HG03175 (cell line): Measurements from ENCODE around the gene TMEM214.

Experiments
- ATAC-seq: cut with Tn5 transposase; IDR thresholded peaks from one replicate; pipeline ENCODE4 v1.9.1; 2021; ENCODE audit warnings: mild to moderate bottlenecking, moderate library complexity; ENCODE audit not compliant: unreplicated experiment

The TMEM214 gene

GRCh38 chr2:27009083-27009482 is 23.7 kb upstream of the TMEM214 start:
- no peak for ATAC-seq

DNA sequence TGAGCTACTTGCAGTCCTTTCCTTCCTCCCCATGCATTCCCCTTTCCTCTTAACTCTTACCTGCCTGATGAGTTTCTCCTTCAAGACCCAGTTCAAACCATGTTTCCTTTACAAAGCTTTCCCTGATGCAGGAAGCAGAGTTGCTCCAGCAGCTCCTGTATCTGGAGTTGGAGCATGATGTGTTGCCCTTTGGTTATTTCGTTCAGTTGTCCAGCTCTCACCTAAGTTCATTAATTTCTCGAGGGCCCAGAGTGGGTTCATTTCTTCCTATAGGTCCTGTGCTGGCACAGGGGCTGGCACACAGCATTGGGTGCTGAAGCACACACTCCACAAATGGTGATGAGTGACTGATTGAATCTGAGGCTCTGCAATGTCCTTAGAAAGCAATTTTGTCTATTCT is 23.0 kb upstream of the TMEM214 start:
- ATAC-seq, result no peak

DNA sequence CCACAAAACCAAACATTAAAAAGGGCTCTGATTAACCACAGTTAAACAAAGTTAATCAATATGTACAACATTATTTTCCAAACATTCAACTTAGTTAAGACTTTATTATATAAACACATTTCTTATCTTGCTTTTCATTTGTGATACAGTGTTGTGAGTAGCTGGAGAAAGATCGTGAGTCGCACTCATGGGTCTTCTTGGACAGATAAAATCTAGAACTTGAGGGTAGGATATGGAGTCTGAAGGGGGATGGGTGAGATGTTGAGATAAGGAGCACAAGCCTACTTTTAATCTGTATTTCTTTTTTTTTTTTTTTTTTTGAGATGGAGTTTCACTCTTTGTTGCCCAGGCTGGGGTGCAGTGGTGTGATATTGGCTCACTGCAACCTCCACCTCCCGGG is 22.6 kb upstream of the TMEM214 start:
- ATAC-seq, result no peak

DNA sequence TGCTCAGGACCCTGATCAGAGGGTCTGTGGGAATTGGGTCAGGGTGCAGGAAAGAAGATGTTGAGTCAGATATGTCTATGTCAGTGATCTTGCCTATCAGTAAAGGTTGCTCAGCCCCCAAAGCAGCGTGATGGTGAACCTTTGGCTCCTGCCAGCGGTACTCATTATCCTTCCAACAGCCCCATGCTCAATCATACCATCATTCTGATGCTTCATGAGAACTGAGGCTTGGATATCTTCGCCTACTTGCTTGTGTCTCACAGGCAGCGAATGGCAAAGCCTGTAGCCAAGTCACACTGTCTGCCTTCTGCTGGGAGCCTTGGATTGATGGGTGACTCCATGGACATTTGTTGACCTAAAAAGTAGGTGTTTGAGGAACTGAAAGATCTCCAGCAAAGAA is 19.0 kb upstream of the TMEM214 start:
- no peak for ATAC-seq

DNA sequence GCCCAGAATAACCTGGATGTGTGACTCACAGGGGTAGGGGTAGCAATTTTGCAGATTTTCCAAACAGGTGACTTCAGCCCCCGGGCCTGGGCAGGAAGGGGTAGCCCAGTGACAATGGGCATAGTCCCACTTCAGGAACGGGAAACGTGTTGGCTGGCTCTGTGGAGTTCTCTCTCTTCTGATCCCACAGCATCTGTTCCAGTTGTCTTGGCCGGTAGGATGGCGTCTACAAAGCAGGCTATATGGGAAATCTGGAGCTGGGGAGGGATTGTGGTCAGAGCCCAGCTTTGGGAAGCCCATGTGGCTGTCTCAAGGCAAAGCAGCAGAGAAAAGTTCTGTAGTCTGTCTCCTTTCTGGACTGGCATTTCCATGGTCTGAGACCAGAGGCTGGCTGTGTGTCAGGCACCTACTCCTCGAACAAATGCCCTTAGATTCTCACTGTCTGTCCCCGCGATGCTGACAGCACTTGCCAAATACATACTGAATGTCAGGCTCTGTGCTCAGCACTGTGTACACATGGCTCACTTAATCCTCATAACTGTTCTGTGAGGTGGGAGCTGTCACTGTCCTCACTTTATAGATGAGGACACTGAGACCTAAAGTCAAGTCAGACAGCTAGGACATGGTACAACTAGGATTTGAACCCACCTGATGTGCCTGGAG is 17.9 kb upstream of the TMEM214 start:
- ATAC-seq, result no peak

- no peak for ATAC-seq
Measured at GRCh38 chr2:27016801-27017325, 15.9 kb upstream of the TMEM214 start.

DNA sequence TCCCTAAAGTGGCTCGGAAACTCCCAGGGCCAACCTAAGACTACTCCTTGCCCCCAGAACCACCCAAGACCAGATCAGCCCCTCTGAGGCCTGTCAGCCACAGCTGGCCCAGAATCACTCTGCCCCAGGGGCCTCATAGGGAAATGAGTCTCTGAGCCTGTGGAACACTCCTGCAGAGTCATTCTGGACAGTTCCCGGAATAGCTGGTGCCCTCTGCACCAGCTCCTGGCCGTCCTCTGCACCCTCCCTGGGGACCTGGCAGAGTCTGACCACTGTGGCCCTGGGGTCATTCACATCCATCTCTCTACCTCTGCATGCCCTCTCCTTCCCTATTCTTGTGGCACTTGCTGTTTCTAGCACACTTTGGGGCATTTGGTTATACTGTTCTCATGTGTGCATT is 14.6 kb upstream of the TMEM214 start:
- no peak for ATAC-seq

DNA sequence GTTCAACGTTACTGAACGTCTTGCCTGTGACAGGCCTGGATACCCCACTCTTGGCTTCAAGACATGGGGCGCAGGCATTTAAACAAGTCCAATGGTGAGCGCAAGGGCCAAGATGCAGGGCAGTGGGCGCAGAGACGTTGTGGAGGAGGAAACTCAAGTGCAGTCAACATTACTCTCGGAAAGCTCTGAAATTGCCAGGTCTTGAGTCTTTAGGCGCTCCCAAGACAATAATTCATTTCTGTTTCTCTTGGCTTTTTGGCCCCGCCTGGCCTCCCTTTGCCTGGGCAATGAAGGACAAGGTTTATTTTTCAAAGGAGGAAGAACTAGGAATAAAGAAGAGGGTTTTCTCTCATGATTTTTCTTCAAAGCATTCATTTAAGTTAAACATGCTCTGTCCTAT is 13.3 kb upstream of the TMEM214 start:
- no peak for ATAC-seq

GRCh38 chr2:27019931-27020855 is 12.6 kb upstream of the TMEM214 start:
- no peak for ATAC-seq

DNA sequence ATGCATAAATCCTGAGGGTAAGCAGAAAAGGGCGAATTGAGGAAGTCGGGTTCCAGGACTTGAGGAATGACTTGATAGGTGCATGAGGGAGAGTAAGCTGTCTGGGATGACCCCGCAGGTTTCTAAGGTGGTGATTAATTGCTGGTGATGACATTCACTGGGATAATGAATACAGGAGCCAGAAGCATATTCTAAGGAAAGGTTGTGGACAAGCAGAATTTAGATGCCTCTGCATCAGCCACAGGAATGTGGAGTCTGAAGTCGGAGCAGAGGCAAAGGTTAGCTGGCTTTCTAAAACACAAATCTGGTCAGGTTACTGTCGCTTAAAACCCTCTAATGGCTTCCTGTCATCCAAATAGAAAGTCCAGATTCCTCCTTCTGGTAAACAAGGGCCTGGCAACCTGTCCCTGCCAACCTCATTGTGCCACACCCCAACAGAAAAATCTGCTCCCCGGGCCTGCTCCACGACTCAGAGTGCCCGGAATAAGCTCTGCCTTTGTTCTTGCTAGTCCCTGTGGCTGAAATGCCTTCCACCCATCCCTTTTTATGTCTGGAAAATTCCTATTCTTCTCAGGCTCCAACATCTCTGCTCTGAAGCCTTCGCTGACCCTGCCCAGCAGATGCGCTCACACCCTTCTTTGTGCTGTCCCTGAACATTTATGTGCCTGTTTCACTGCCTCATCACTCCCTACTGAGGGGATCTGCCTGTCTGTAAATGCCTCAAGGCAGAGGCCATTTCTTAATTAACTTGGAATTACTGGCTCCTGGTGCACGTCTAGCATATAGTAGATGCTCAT is 11.3 kb upstream of the TMEM214 start:
- no peak for ATAC-seq

- ATAC-seq, result no peak
Measured at GRCh38 chr2:27023740-27024139, 9.0 kb upstream of the TMEM214 start.

- no peak for ATAC-seq
Measured at GRCh38 chr2:27024188-27024587, 8.6 kb upstream of the TMEM214 start.

DNA sequence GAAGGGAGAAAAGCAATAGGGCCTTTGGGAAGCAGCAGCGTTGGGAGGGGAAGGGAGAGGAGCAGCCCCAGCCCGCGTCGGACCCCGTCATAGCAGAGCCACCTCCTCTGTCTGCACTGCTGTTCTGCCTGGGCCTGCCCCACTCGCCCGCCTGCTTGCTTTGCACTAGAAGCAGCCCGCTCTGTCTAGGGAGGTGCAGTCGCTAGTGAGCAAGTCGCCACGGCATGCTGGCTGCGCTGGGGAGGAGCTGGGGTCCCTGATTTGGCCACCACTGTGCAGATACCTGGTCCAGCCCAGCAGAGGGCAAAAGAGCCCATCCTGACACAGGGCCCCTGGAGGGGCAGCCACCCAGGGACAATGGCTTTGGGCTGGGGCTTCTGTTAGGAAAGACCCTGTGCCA is 8.0 kb upstream of the TMEM214 start:
- no peak for ATAC-seq

GRCh38 chr2:27025281-27025800 is 7.4 kb upstream of the TMEM214 start:
- no peak for ATAC-seq

DNA sequence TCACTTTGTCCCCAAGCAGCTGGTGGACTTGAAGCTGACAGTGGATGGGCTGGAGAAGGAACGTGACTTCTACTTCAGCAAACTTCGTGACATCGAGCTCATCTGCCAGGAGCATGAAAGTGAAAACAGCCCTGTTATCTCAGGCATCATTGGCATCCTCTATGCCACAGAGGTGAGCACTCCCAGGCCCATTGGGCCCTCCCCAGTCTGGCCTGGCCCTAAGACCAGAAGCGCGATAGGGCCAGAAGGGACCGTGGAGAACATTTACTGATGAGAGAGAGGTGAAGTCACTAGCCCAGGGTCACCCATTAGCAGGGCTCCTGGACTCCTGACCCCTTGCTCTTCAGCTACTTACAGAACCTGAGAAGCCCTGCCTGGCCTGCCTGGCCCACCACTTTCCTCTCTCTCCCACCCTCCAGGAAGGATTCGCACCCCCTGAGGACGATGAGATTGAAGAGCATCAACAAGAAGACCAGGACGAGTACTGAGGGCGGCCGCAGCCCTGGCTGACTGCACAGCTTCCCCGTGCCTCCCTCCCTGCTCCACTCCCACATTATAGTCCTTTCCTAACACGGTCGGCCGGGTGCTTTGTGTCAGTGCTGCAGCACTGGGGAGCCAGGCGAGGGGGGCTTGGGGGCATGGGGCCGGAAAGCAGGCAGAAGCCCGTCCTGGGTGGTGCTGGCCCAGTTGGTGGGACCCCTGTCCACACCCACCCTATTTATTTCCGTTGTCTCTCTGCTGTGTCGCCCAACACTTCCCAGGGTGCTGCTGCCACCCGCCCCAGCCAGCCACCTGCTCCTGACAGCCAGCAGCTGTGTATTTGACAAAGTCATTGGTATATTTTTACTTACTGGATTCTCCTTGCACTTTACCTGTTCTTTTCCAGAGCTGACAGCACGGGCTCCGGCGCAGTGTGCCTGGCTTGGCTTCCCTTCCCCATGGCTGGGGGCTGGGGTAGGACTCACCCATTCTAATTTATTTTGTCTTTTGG is 6.6 kb upstream of the TMEM214 start:
- no peak for ATAC-seq

- no peak for ATAC-seq
Measured at GRCh38 chr2:27027211-27027651, 5.5 kb upstream of the TMEM214 start.

DNA sequence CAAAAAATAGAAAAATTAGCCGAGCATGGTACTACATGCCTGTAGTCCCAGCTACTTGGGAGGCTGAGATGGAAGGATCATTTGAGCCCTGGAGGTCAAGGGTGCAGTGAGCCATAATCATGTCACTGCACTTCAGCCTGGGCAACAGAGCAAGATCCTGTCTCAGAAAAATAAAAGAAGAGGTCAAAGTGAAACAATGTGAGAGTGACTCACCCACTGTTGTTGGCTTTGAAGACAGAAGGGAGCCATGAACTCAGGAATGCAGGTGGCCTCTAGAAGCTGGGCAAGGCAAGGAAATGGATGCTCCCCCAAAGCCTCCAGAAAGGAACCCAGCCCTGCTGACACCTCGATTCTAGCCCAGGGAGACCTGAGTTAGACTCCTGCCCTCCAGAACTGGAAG is 3.7 kb upstream of the TMEM214 start:
- ATAC-seq, result no peak

- no peak for ATAC-seq
Measured at GRCh38 chr2:27033253-27033852, 588 bp downstream of the TMEM214 start.

GRCh38 chr2:27038012-27038411 is 5.2 kb downstream of the TMEM214 start:
- ATAC-seq, result no peak
